HG02938 (cell line): ENCODE results near the gene ALS2.
"Not testable (repeated sequence)": the region's sequence is repeated elsewhere in the genome, so short reads cannot be mapped to it uniquely, and the experiment has no call there.

Experiments used
- ATAC-seq: cut with Tn5 transposase; IDR thresholded peaks from one replicate; pipeline ENCODE4 v1.9.1; 2021; ENCODE audit warnings: mild to moderate bottlenecking, moderate library complexity; ENCODE audit not compliant: unreplicated experiment

The ALS2 gene

GRCh38 chr2:201794294-201794693 lies 13.6 kb upstream of the ALS2 start:
- no peak for ATAC-seq

GRCh38 chr2:201793631-201794030 lies 12.9 kb upstream of the ALS2 start:
- ATAC-seq: no peak

- no peak for ATAC-seq
These were observed 10.3 kb upstream of the ALS2 start for GRCh38 chr2:201790989-201791388.

- ATAC-seq: no peak
These were observed 9.6 kb upstream of the ALS2 start for GRCh38 chr2:201790291-201790690.

GRCh38 chr2:201789395-201789794 lies 8.7 kb upstream of the ALS2 start:
- no peak for ATAC-seq

GRCh38 chr2:201788371-201788770 lies 7.6 kb upstream of the ALS2 start:
- no peak for ATAC-seq

GRCh38 chr2:201786471-201786870 lies 5.7 kb upstream of the ALS2 start:
- ATAC-seq: no peak

- ATAC-seq: no peak
These were observed 4.4 kb upstream of the ALS2 start for GRCh38 chr2:201785135-201785534.

GRCh38 chr2:201784563-201784962 lies 3.8 kb upstream of the ALS2 start:
- no peak for ATAC-seq

GRCh38 chr2:201781557-201782051 lies 871 bp upstream of the ALS2 start:
- no peak for ATAC-seq

GRCh38 chr2:201779901-201780673 lies 646 bp downstream of the ALS2 start:
- no peak for ATAC-seq

- no peak for ATAC-seq
These were observed 2.9 kb downstream of the ALS2 start for GRCh38 chr2:201777869-201778268.

- ATAC-seq: no peak
These were observed 3.7 kb downstream of the ALS2 start for GRCh38 chr2:201777043-201777442.

- no peak for ATAC-seq
These were observed 5.4 kb downstream of the ALS2 start for GRCh38 chr2:201775326-201775725.

GRCh38 chr2:201774546-201774945 lies 6.2 kb downstream of the ALS2 start:
- ATAC-seq: no peak

GRCh38 chr2:201773990-201774389 lies 6.7 kb downstream of the ALS2 start:
- no peak for ATAC-seq

- no peak for ATAC-seq
These were observed 10.9 kb downstream of the ALS2 start for GRCh38 chr2:201769666-201770373.

GRCh38 chr2:201768918-201769317 lies 11.8 kb downstream of the ALS2 start:
- ATAC-seq: no peak

GRCh38 chr2:201765799-201766198 lies 14.9 kb downstream of the ALS2 start:
- no peak for ATAC-seq

- not testable (repeated sequence) for ATAC-seq
These were observed 16.3 kb downstream of the ALS2 start for GRCh38 chr2:201764469-201764868.

- ATAC-seq: no peak
These were observed 19.6 kb downstream of the ALS2 start for GRCh38 chr2:201761101-201761500.

- no peak for ATAC-seq
These were observed 21.2 kb downstream of the ALS2 start for GRCh38 chr2:201759567-201759966.
